Epithelial cell of proximal tubule (primary cell): ENCODE measurements around the gene SHISA7. TPM values are rescaled to one million over a fixed set of nuclear protein-coding genes. Genes with fewer than 3 reads are reported as not detected.
A peak's percentile ranks its signal among the peaks of the same experiment; 100 is the strongest.

Experiments used
- DNase-seq: peaks from one replicate; pipeline ENCODE4 v3.0.0-alpha.2; 2011; ENCODE audit warnings: low read depth
- H3K4me3 ChIP-seq: 2 replicates; pipeline ENCODE4 v1.5.1; 2011; ENCODE audit warnings: low read depth, mild to moderate bottlenecking, low read length
- CTCF ChIP-seq: conservative IDR thresholded peaks from 2 replicates; pipeline ENCODE4 v1.5.1; 2012; ENCODE audit warnings: low read depth, mild to moderate bottlenecking, low read length
- total RNA-seq: library from RNA; depleted of rRNA; stranded (reverse); fragments of >200 nt; gene quantifications from 2 replicates; pipeline ENCODE4 v1.2.3, GENCODE V29; 2015

SHISA7 gene
- total RNA-seq, 1 donor from 2014 or later: 0.17 TPM

GRCh38 chr19:55384131-55384919 lies 58.8 kb downstream of the SHISA7 start, which contains the start of gene TMEM238:
TSS of gene TMEM238 (minus strand) at chr19:55384292. CDS start at chr19:55384259, 33 bp downstream.
- peak within 1 kb of the TSS; percentile 99 for H3K4me3 ChIP-seq
- no peak for TF ChIP-seq CTCF
- DNase-seq: no peak

GRCh38 chr19:55383279-55384130 lies 59.6 kb downstream of the SHISA7 start:
- no peak for TF ChIP-seq CTCF
- no peak for DNase-seq

GRCh38 chr19:55382522-55383054 lies 60.5 kb downstream of the SHISA7 start:
- DNase-seq: no peak
- no peak for TF ChIP-seq CTCF
- no peak overlapping the region for H3K4me3 ChIP-seq

More at GRCh38 chr19:55383279-55384130, 59.6 kb downstream of the SHISA7 start:
- peak overlapping the region; percentile 99 for H3K4me3 ChIP-seq

- no peak overlapping the region for H3K4me3 ChIP-seq
Measured at GRCh38 chr19:55382013-55382412, 61.1 kb downstream of the SHISA7 start.

GRCh38 chr19:55379174-55379573 lies 63.9 kb downstream of the SHISA7 start:
- DNase-seq: no peak
- TF ChIP-seq CTCF: no peak
- no peak overlapping the region for H3K4me3 ChIP-seq

More at GRCh38 chr19:55382013-55382412, 61.1 kb downstream of the SHISA7 start:
- no peak for DNase-seq
- no peak for TF ChIP-seq CTCF

Other genes with a start within 250 kb of the SHISA7 start
- 1.1 and 2.8 TPM in 2 replicates for gene PTPRH, start 233.8 kb downstream of the SHISA7 start, total RNA-seq
- gene TMEM86B, start 214.5 kb downstream of the SHISA7 start, total RNA-seq: 2.1 and 2.6 TPM in 2 replicates
- gene PPP6R1, start 184.3 kb downstream of the SHISA7 start, total RNA-seq: 43.8 and 62.5 TPM in 2 replicates
- 67.3 and 73.9 TPM in 2 replicates for gene HSPBP1, start 163.2 kb downstream of the SHISA7 start, total RNA-seq
- 2.0 and 16.1 TPM in 2 replicates for gene BRSK1, start 159.3 kb downstream of the SHISA7 start, total RNA-seq
- gene TMEM150B, start 118.0 kb downstream of the SHISA7 start, total RNA-seq: not detected in 2 replicates
- 5.1 and 18.5 TPM in 2 replicates for gene KMT5C, start 103.4 kb downstream of the SHISA7 start, total RNA-seq
- gene COX6B2, start 88.6 kb downstream of the SHISA7 start, total RNA-seq: 0.23 TPM in 1 of 2 replicates, not detected in the other
- gene GARIN5B, start 80.0 kb downstream of the SHISA7 start, total RNA-seq: not detected in 2 replicates
- gene IL11, start 72.8 kb downstream of the SHISA7 start, total RNA-seq: 31.0 and 42.8 TPM in 2 replicates
- gene TMEM190, start 66.5 kb downstream of the SHISA7 start, total RNA-seq: not detected in 2 replicates
- 16.3 and 21.4 TPM in 2 replicates for gene TMEM238, start 59.0 kb downstream of the SHISA7 start, total RNA-seq
- 412 and 480 TPM in 2 replicates for gene RPL28, start 57.4 kb downstream of the SHISA7 start, total RNA-seq
- gene UBE2S, start 35.5 kb downstream of the SHISA7 start, total RNA-seq: 383 and 458 TPM in 2 replicates
- gene ISOC2, start 18.3 kb upstream of the SHISA7 start, total RNA-seq: 58.7 and 71.2 TPM in 2 replicates
- gene C19orf85, start 21.5 kb upstream of the SHISA7 start, total RNA-seq: not detected in 2 replicates
- 4.2 and 6.2 TPM in 2 replicates for gene ZNF628, start 33.3 kb upstream of the SHISA7 start, total RNA-seq
- 29.0 and 29.2 TPM in 2 replicates for gene NAT14, start 41.9 kb upstream of the SHISA7 start, total RNA-seq
- gene SSC5D, start 45.1 kb upstream of the SHISA7 start, total RNA-seq: 0.86 TPM in 1 of 2 replicates, not detected in the other
- gene SBK2, start 93.8 kb upstream of the SHISA7 start, total RNA-seq: 0.58 and 2.9 TPM in 2 replicates
- 0.23 TPM in 1 of 2 replicates, not detected in the other for gene SBK3, start 102.2 kb upstream of the SHISA7 start, total RNA-seq
- 10.0 and 11.4 TPM in 2 replicates for gene ZNF579, start 137.5 kb upstream of the SHISA7 start, total RNA-seq
- gene FIZ1, start 156.2 kb upstream of the SHISA7 start, total RNA-seq: 5.5 and 9.7 TPM in 2 replicates
- gene ZNF524, start 157.0 kb upstream of the SHISA7 start, total RNA-seq: 16.4 and 18.0 TPM in 2 replicates
- 3.4 and 6.2 TPM in 2 replicates for gene ZNF865, start 162.3 kb upstream of the SHISA7 start, total RNA-seq
- gene ZNF784, start 181.3 kb upstream of the SHISA7 start, total RNA-seq: 0.58 and 4.0 TPM in 2 replicates
- gene ZNF580, start 197.7 kb upstream of the SHISA7 start, total RNA-seq: 10.6 and 10.8 TPM in 2 replicates
- 27.2 and 29.2 TPM in 2 replicates for gene ZNF581, start 200.3 kb upstream of the SHISA7 start, total RNA-seq
- 10.2 and 17.9 TPM in 2 replicates for gene CCDC106, start 204.9 kb upstream of the SHISA7 start, total RNA-seq
- gene U2AF2, start 211.7 kb upstream of the SHISA7 start, total RNA-seq: 142 and 205 TPM in 2 replicates
- 102 and 151 TPM in 2 replicates for gene EPN1, start 231.9 kb upstream of the SHISA7 start, total RNA-seq